Measurements from ENCODE around the gene DMWD. TPM values are rescaled to one million over a fixed set of nuclear protein-coding genes. Genes with fewer than 3 reads are reported as not detected.

DMWD gene
- total RNA-seq, 1 donor from 2014 or later = 91.0 TPM

DNA sequence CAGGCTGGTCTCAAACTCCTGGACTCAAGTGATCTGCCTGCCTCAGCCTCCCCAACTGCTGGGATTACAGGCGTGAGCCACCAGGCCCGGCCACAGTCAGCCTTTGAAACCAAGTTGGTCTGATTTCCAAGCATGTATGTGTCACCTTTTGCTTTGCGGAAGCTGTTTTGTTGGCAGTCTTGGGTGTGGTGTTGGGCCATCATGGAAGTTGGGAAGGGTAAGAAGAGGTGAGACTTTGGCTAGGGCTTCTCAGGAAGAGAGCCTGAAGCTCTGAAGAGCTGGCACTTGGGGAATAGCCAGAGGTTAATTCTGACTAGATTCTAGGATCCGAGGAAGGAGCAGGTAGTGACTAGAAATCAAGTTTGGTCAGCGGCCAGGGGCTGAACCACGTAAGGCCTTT is 19.7 kb upstream of the DMWD start:
- no peak overlapping the region for H3K4me3 Mint-ChIP-seq (ENCODE audit: unreplicated experiment)
- H3K27ac Mint-ChIP-seq (ENCODE audit: unreplicated experiment) = no peak overlapping the region
- no peaks in the 10 kb centered on the region for H3K27me3 Mint-ChIP-seq (ENCODE audit: unreplicated experiment)
- DNase-seq (ENCODE audit: extremely low spot score, unreplicated experiment) = no peak
- no peaks in the 10 kb centered on the region for H3K36me3 Mint-ChIP-seq (ENCODE audit: unreplicated experiment)
- H3K4me1 Mint-ChIP-seq (ENCODE audit: unreplicated experiment) = peaks cover 22% of the 10 kb centered on the region
- no peak for TF ChIP-seq CTCF (IDR thresholded peaks at IDR 0.05)
- H3K9me3 Mint-ChIP-seq (ENCODE audit: unreplicated experiment) = no peaks in the 10 kb centered on the region

DNA sequence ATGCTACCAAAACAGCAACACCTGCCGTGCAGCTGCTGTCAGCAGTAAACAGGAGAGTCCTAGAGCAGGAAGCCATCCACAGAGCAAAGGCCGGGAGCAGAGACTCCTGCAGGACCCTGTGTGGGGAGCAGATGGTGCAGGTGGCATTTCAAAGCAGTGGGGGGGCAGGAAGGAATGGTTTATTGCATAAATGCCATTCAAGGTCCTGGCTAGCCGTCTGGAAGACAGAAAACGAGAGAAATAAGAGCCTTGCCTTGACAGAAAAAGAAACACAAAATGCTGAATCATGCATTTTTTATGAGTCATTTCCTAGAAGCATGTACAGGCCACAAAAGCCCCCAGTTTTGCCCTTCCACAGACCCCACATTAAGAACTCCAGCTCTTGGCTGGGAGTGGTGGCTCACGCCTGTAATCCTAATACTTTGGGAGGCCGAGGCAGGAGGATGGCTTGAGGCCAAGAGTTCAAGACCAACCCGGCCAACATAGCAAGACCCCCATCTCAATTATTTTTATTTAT is 17.1 kb upstream of the DMWD start:
- no peak for TF ChIP-seq CTCF (IDR thresholded peaks at IDR 0.05)
- no peak for DNase-seq (ENCODE audit: extremely low spot score, unreplicated experiment)
- H3K9me3 Mint-ChIP-seq (ENCODE audit: unreplicated experiment) = no peaks in the 10 kb centered on the region
- H3K4me1 Mint-ChIP-seq (ENCODE audit: unreplicated experiment) = peaks cover 14% of the 10 kb centered on the region
- H3K36me3 Mint-ChIP-seq (ENCODE audit: unreplicated experiment) = no peaks in the 10 kb centered on the region
- H3K27ac Mint-ChIP-seq (ENCODE audit: unreplicated experiment) = peak overlapping the region; percentile 92
- H3K27me3 Mint-ChIP-seq (ENCODE audit: unreplicated experiment) = no peaks in the 10 kb centered on the region
- no peak overlapping the region for H3K4me3 Mint-ChIP-seq (ENCODE audit: unreplicated experiment)

DNA sequence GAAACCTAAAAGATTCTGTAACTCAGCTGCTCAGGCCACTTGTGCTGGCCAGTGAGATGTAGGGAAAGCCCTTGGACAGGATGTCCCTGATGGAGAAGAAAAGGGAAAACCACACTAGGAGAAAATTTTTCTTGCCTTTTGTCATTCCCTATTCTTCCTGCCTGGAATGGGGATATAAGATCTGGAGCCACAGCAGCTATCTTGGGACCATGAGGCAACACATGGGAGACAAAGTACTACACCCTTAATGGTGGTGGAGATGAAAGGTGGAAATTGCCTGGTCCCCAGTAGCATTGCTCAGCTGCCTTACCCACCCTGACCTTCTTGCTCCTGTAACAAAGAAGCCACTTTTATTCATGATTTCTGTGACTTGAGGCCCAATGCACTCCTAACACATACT is 13.1 kb upstream of the DMWD start:
- H3K27ac Mint-ChIP-seq (ENCODE audit: unreplicated experiment) = no peak overlapping the region

DNA sequence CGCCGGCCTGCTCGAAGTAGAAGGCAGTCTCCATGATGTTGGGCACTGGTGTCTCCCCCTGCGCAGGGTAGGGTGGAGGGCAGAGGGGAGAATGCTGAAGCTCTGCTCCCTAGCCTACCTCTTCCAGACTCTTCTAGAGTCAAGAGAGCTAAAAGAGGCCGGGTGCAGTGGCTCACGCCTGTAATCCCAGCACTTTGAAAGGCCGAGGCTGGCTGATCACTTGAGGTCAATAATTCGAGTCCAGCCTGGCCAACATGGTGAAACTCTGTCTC is 12.2 kb upstream of the DMWD start:
- Mint-ChIP-seq H3K36me3 (ENCODE audit: unreplicated experiment) (no peaks in the 10 kb centered on the region), H3K27me3 (ENCODE audit: unreplicated experiment) (no peaks in the 10 kb centered on the region), H3K27ac (ENCODE audit: unreplicated experiment) (no peak overlapping the region), H3K9me3 (ENCODE audit: unreplicated experiment) (no peaks in the 10 kb centered on the region), H3K4me3 (ENCODE audit: unreplicated experiment) (no peak overlapping the region), H3K4me1 (ENCODE audit: unreplicated experiment) (peaks cover 9% of the 10 kb centered on the region)
- no peak for TF ChIP-seq CTCF (IDR thresholded peaks at IDR 0.05)
- DNase-seq (ENCODE audit: extremely low spot score, unreplicated experiment) = no peak

More for the DNA sequence above, 13.1 kb upstream of the DMWD start:
- Mint-ChIP-seq H3K36me3 (ENCODE audit: unreplicated experiment) (no peaks in the 10 kb centered on the region), H3K9me3 (ENCODE audit: unreplicated experiment) (no peaks in the 10 kb centered on the region), H3K4me3 (ENCODE audit: unreplicated experiment) (no peak overlapping the region), H3K4me1 (ENCODE audit: unreplicated experiment) (peaks cover 14% of the 10 kb centered on the region), H3K27me3 (ENCODE audit: unreplicated experiment) (no peaks in the 10 kb centered on the region)
- DNase-seq (ENCODE audit: extremely low spot score, unreplicated experiment) = no peak
- no peak for TF ChIP-seq CTCF (IDR thresholded peaks at IDR 0.05)

DNA sequence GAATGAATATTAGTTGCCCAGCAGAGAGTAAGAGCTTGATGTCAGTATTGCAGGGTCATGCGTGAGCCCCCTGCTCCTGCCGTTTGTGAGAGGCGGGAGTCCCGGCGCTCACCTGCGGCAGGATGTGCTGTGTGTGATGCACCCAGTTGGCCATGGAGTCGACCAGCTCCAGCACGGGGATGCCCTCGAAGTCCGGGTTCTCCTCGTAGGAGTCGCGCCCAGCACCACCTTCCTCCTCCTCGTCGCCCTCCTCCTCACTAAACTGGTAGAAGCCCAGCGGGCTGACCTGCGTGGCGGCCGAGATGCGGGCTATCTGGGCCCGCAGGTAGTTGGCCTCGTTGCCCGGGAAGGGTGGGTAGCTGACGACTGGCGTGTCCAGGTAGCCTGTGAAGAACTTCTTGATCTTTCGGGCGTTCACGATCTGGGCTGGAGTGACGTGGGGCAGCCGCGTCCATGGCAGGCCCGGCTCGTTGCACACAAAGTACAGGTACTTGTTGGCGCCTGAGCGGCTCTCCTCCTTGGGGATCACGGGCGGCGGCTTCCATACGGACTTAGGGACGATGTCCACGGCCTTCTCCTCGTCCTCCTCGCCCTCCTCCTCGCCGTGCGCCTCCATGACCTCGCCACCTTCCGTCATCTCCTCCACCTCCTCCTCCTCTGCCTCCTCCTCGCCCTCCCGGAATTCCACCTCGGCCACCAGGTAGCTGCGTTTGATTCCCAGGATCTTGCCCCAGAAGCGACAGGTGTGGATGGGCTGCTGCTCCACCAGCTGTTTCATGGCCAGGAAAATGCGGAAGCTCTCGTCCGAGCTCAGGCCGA is 11.7 kb upstream of the DMWD start:
- Mint-ChIP-seq H3K9me3 (ENCODE audit: unreplicated experiment) (no peaks in the 10 kb centered on the region), H3K27me3 (ENCODE audit: unreplicated experiment) (no peaks in the 10 kb centered on the region), H3K27ac (ENCODE audit: unreplicated experiment) (no peak overlapping the region), H3K36me3 (ENCODE audit: unreplicated experiment) (no peaks in the 10 kb centered on the region), H3K4me1 (ENCODE audit: unreplicated experiment) (peaks cover 3% of the 10 kb centered on the region), H3K4me3 (ENCODE audit: unreplicated experiment) (no peak overlapping the region)
- no peak for TF ChIP-seq CTCF (IDR thresholded peaks at IDR 0.05)
- no peak for DNase-seq (ENCODE audit: extremely low spot score, unreplicated experiment)
